ENCODE results near the gene C11orf71. TPM values are rescaled to one million over a fixed set of nuclear protein-coding genes. Genes with fewer than 3 reads are reported as not detected.

The C11orf71 gene
- total RNA-seq, 1 experiment from 2014 or later: 4.1 TPM

DNA sequence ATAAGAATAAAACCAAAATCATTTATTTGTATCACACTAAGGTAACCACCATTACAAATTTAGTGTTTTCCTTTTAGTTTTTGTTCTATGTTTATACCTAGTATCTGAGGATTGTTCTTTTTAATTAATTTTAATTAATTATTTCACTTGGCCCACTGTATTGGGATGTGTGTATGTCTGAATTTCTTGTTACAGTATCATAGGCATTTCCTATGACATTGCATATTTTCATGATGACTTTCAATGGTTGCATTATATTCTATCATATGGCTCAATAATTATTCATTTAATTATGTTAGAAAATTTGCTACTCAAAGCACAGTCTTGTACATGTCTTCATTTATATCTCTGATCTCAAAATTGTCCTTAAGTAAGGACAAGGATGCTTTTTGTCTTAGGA, 41.0 kb downstream of the C11orf71 start:
- no peak for DNase-seq (ENCODE audit: low spot score)

DNA sequence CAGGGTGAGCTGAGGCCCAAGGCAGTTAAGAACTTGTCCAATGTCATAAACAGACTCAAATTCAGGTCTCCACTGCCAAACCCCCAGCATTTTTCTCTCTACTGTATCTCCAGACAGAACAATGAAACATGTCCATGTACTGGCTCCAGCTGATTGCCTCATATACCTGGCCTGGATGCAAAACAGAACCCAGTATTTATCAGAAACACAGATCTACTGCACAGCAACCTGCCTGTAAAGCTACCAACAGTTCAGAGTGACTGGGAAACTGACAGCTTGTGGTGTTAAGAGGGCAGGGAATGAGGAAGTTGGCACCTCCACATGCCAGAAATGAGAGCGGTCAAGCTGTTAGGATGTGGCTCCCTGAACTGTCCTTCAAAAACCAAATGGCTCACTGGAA, 41.6 kb downstream of the C11orf71 start:
- DNase-seq (ENCODE audit: low spot score): no peak

DNA sequence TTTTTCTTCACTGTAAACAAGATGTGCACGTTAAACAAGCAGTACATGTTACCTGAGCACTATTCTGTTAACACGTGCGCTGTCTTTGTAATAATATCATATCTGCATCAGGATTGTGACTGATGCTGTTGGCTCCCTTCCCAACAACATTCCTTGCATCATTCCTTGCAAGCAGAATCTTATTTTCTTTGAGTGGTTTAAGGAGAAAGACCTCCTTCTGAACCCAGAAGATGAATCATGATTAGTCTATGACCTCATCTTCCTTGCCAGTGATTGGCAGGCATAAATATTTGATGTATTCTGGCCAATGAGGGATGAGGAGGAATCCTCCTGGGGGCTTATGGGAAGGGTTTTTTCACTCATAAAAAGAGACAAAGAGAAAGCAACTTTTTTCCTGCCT, 46.2 kb downstream of the C11orf71 start:
- DNase-seq (ENCODE audit: low spot score): peak; percentile 82

DNA sequence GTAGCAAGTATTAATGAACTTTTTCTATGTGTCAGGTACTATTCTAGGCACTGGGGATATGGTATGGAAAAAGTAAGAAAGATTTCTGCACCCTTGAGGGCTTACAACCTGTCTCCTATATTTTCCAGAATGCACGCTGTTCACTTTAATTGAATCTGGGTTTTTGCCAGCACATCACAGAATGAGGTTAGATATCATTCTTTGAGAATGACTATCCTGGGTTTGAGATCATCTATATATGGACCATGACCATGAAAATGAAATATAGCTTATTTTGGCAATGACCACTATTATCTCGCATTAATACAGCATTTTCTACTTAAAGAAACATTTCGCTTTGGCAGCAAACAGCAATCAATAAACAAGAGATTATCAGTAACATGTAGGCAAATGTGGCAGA, 46.9 kb downstream of the C11orf71 start:
- no peak for DNase-seq (ENCODE audit: low spot score)

DNA sequence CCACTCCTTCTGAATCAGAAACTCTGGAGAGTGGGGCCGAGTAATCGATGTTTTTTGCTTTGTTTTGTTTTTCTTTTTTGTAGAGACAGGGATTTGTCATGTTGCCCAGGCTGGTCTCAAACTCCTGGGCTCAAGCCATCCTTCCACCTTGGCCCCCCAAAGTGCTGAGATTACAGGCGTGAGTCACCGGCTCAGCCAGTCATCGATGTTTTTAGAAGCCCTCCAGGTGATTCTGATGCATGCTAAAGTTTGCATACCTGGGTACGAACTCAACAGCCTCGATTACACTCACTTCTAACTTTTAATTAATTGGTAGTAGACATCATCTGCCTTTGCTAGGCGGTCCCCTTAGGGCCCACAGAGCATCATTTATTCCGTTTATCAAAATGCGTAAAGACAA, 50.3 kb downstream of the C11orf71 start:
- no peak for DNase-seq (ENCODE audit: low spot score)

Other genes with a start within 250 kb of the C11orf71 start
- 109 and 204 TPM in 2 replicates for gene NNMT, start 104.1 kb downstream of the C11orf71 start, total RNA-seq (2014; rRNA removed; shearing (Covaris generic))
- gene RBM7, start 155 bp upstream of the C11orf71 start, total RNA-seq (2014; rRNA removed; shearing (Covaris generic)): 39.3 and 52.8 TPM in 2 replicates
- gene REXO2, start 39.0 kb upstream of the C11orf71 start, total RNA-seq (2014; rRNA removed; shearing (Covaris generic)): 136 and 168 TPM in 2 replicates
- gene NXPE1, start 159.4 kb upstream of the C11orf71 start, total RNA-seq (2014; rRNA removed; shearing (Covaris generic)): 0.05 TPM in 1 of 2 replicates, not detected in the other
- not detected in 2 replicates for gene NXPE4, start 195.3 kb upstream of the C11orf71 start, total RNA-seq (2014; rRNA removed; shearing (Covaris generic))

Data from A172 (cell line).